ENCODE data around the gene B3GAT3. TPM values are rescaled to one million over a fixed set of nuclear protein-coding genes. Genes with fewer than 3 reads are reported as not detected.

Gene B3GAT3
- total RNA-seq, 2 donors from 2014 or later: 27.5 to 30.3 TPM

GRCh38 chr11:62601372-62602140, 20.2 kb downstream of the B3GAT3 start, which contains the start of gene MTA2:
Gene MTA2 (minus strand): TSS chr11:62601865. CDS start chr11:62601450, 415 bp downstream.
- Histone ChIP-seq H3K4me1 (ENCODE audit: control insufficient read depth in 1 of 2, low read depth in 2 of 2) (peaks cover 20 to 40% of the 10 kb centered on the region in 2 donors), H3K4me3 (peak within 1 kb of the TSS; percentile 98), H3K27me3 (replicated peaks; ENCODE audit: insufficient read depth) (no peaks in the 10 kb centered on the region), H3K27ac (peak within 1 kb of the TSS; percentile 98 to 99), H3K9me3 (no peaks in the 10 kb centered on the region), H3K36me3 (peaks cover 34% of the 10 kb centered on the region)
- no peak for TF ChIP-seq CTCF (IDR thresholded peaks at IDR 0.05)
- peak; percentile 82 for ATAC-seq (ENCODE audit: insufficient number of reproducible peaks, low FRiP score, low read depth)
- peak; percentile 90 for DNase-seq (ENCODE audit: low spot score)

- H3K36me3 ChIP-seq: peaks cover 34% of the 10 kb centered on the region
- peak overlapping the region; percentile 98 for H3K4me3 ChIP-seq
- ATAC-seq (ENCODE audit: insufficient number of reproducible peaks, low FRiP score, low read depth) (no peak), DNase-seq (ENCODE audit: low spot score) (no peak)
- TF ChIP-seq CTCF (IDR thresholded peaks at IDR 0.05): no peak
- peaks cover 20 to 40% of the 10 kb centered on the region in 2 donors for H3K4me1 ChIP-seq (ENCODE audit: control insufficient read depth in 1 of 2, low read depth in 2 of 2)
- no peaks in the 10 kb centered on the region for H3K9me3 ChIP-seq
- H3K27me3 ChIP-seq (replicated peaks; ENCODE audit: insufficient read depth): no peaks in the 10 kb centered on the region
- H3K27ac ChIP-seq: peak overlapping the region; percentile 98 to 99
Measured at GRCh38 chr11:62601122-62601371, 20.7 kb downstream of the B3GAT3 start.

- H3K4me1 ChIP-seq (ENCODE audit: control insufficient read depth in 1 of 2, low read depth in 2 of 2): peaks cover 20 to 40% of the 10 kb centered on the region in 2 donors
- no peak for TF ChIP-seq CTCF (IDR thresholded peaks at IDR 0.05)
- H3K4me3 ChIP-seq: peak overlapping the region; percentile 98
Measured at GRCh38 chr11:62600367-62601121, 21.2 kb downstream of the B3GAT3 start.

GRCh38 chr11:62599901-62600300, 21.9 kb downstream of the B3GAT3 start:
- Histone ChIP-seq H3K4me1 (ENCODE audit: control insufficient read depth in 1 of 2, low read depth in 2 of 2) (peaks cover 20 to 40% of the 10 kb centered on the region in 2 donors), H3K9me3 (no peaks in the 10 kb centered on the region), H3K27me3 (replicated peaks; ENCODE audit: insufficient read depth) (no peaks in the 10 kb centered on the region), H3K4me3 (peak overlapping the region; percentile 98), H3K27ac (peak overlapping the region; percentile 98 to 99), H3K36me3 (peaks cover 37% of the 10 kb centered on the region)
- ATAC-seq (ENCODE audit: insufficient number of reproducible peaks, low FRiP score, low read depth): no peak
- no peak for DNase-seq (ENCODE audit: low spot score)
- no peak for TF ChIP-seq CTCF (IDR thresholded peaks at IDR 0.05)

More at GRCh38 chr11:62600367-62601121, 21.2 kb downstream of the B3GAT3 start:
- Histone ChIP-seq H3K27ac (peak overlapping the region; percentile 98 to 99), H3K27me3 (replicated peaks; ENCODE audit: insufficient read depth) (no peaks in the 10 kb centered on the region), H3K9me3 (no peaks in the 10 kb centered on the region), H3K36me3 (peaks cover 34% of the 10 kb centered on the region)
- DNase-seq (ENCODE audit: low spot score) (no peak), ATAC-seq (ENCODE audit: insufficient number of reproducible peaks, low FRiP score, low read depth) (no peak)

- peak overlapping the region; percentile 98 for H3K4me3 ChIP-seq
- peaks cover 20 to 40% of the 10 kb centered on the region in 2 donors for H3K4me1 ChIP-seq (ENCODE audit: control insufficient read depth in 1 of 2, low read depth in 2 of 2)
- DNase-seq (ENCODE audit: low spot score) (peak; percentile 95), ATAC-seq (ENCODE audit: insufficient number of reproducible peaks, low FRiP score, low read depth) (peak; percentile 78)
- H3K27me3 ChIP-seq (replicated peaks; ENCODE audit: insufficient read depth): no peaks in the 10 kb centered on the region
- peaks cover 45% of the 10 kb centered on the region for H3K36me3 ChIP-seq
- H3K9me3 ChIP-seq: no peaks in the 10 kb centered on the region
- peak overlapping the region; percentile 98 to 99 for H3K27ac ChIP-seq
- TF ChIP-seq CTCF (IDR thresholded peaks at IDR 0.05): no peak
Measured at GRCh38 chr11:62599069-62599696, 22.6 kb downstream of the B3GAT3 start.

Data from thoracic aorta (tissue), 2 donors.